Activated T-helper 1 cell treated with Interleukin-2 at 50 U/mL for 16 hours (primary cell): ENCODE results near the gene CASP1.

Experiments used
- DNase-seq: peaks from one replicate; pipeline ENCODE4 v3.0.0-alpha.2; 2020; ENCODE audit warnings: low read depth

Gene CASP1

GRCh38 chr11:104984808-104985207 is 50.1 kb downstream of the CASP1 start:
- DNase-seq, result no peak

GRCh38 chr11:104979839-104980238 is 55.1 kb downstream of the CASP1 start:
- DNase-seq, result no peak
